Urothelium cell line (cell line): ENCODE data around the gene CYP2A13.
A peak's percentile ranks its signal among the peaks of the same experiment; 100 is the strongest.
"Not testable (repeated sequence)": the region's sequence is repeated elsewhere in the genome, so short reads cannot be mapped to it uniquely, and the experiment has no call there.

Experiments
- DNase-seq: peaks from one replicate; pipeline ENCODE4 v3.0.0; 2011; ENCODE audit warnings: low spot score, mixed read lengths
- FAIRE-seq: peaks from 2 replicates; lab custom pipeline; 2011; peaks lifted over from hg19 to GRCh38; lab: Jason Lieb, UNC

CYP2A13 gene

GRCh38 chr19:41120929-41121911 lies 33.0 kb downstream of the CYP2A13 start:
- FAIRE-seq, result peak; percentile 95
- not testable (repeated sequence) for DNase-seq

GRCh38 chr19:41122846-41123245 lies 34.6 kb downstream of the CYP2A13 start:
- not testable (repeated sequence) for FAIRE-seq, DNase-seq

DNA sequence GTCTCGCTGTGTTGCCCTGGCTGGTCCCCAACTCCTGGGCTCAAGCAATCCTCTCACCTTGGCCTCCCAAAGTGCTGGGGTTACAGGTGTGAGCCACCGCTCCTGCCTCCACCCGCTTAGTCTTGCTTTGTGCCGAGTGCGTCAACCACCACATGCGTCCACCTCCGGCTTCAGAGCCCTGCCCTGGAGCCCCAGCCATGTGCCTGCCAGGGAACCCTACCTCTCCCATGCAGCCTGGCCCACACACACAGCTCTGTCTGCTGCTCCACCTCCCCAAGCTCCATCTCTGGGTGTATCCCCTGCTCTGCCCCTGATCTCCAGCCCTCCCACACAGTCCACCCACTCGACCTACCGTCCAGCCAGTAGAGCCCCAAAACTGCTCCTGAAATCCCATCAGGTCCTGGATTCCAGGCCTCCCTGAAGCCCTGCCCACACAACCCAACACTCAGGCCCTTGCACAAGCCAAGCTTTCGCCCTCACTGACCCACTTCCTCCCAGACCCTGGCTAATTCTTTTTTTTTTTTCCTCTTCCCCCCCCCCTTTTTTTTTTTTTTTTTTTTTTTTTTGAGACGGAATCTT lies 35.6 kb downstream of the CYP2A13 start:
- no peak for DNase-seq

DNA sequence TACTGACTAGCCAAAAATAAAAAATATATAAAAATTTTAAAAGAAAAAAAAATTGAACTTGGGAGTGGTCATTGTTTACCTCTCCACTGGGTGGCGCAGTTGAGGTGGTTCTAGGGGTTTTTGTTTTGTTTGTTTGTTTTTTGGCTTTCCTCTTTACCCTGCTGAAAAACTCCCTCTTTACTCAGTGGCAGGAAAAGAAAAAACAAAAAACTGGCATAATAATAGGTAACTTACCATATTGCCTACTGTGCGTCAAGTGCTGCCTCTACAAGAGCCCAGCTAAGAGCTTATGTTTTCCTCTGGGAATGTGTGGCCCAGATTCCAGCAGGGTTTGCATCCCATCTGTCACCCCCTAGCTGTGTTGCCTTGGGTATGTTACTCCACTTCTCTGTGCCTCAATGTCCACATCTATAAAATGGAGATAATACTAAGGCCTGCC lies 38.5 kb downstream of the CYP2A13 start:
- not testable (repeated sequence) for FAIRE-seq

More for the DNA sequence above, 35.6 kb downstream of the CYP2A13 start:
- no peak for FAIRE-seq

DNA sequence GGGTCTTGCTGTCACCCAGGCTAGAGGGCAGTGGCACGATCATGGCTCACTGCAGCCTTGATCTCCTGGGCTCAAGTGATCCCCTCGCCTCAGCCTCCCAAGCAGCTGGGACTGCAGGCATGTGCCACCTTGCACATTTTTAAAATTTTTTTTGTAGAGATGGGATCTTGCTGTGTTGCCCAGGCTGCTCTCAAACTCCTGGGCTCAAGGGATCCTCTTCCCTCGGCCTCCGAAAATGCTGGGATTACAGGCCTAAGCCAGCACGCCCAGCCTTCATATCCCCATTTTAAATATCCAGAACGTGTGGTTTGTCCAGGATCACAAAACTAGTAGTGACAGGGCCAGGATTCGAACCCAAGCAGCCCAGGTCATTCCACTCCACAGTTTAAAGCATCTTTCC lies 39.1 kb downstream of the CYP2A13 start:
- not testable (repeated sequence) for FAIRE-seq, DNase-seq

More for the DNA sequence above, 38.5 kb downstream of the CYP2A13 start:
- not testable (repeated sequence) for DNase-seq

- peak; percentile 87 for FAIRE-seq
- peak; percentile 70 for DNase-seq
Measured at GRCh38 chr19:41127801-41128300, 39.6 kb downstream of the CYP2A13 start.

GRCh38 chr19:41128692-41129091 lies 40.4 kb downstream of the CYP2A13 start:
- DNase-seq (no peak), FAIRE-seq (no peak)

DNA sequence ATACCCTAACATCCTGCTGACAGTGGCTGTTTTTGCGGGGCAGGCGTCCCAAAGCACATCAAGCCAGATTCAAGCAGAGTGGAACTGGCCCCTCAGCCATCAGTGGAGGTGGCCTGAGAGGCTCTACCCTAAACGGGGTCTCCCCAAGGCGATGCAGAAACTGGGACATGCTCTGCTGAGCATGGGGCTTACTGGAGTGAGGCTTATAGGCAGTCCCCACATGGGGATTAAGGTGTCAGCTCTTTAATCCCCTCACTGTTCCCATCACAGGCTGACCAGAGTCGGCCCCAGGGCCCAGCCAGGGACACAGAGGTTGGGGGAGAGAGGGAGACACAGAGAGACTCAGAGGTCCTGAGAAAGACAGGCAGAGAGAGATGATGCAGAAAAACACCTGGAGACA lies 42.9 kb downstream of the CYP2A13 start:
- DNase-seq, result no peak
- no peak for FAIRE-seq

GRCh38 chr19:41133260-41133659 lies 45.0 kb downstream of the CYP2A13 start:
- FAIRE-seq, result peak; percentile 82
- peak; percentile 46 for DNase-seq

DNA sequence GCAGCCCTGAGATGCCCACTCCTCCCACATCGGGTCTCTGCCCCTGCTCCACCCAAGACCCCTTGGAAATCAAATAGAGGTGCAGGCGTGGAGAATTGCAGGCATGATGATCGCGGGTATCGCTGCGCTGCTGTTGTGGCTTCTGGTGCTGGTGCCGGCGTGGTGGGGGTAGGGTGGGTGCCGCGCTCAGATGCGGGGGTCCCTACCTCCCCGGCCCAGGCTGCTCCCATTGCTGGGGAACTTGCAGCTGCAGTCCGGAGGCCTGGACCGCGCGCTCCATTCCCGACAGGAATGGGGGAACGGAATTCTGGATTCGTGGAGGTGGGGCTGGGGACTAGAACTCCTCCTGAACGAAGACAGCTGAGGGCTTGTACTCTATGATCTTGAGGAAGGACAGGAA lies 46.4 kb downstream of the CYP2A13 start:
- no peak for DNase-seq
- no peak for FAIRE-seq

DNA sequence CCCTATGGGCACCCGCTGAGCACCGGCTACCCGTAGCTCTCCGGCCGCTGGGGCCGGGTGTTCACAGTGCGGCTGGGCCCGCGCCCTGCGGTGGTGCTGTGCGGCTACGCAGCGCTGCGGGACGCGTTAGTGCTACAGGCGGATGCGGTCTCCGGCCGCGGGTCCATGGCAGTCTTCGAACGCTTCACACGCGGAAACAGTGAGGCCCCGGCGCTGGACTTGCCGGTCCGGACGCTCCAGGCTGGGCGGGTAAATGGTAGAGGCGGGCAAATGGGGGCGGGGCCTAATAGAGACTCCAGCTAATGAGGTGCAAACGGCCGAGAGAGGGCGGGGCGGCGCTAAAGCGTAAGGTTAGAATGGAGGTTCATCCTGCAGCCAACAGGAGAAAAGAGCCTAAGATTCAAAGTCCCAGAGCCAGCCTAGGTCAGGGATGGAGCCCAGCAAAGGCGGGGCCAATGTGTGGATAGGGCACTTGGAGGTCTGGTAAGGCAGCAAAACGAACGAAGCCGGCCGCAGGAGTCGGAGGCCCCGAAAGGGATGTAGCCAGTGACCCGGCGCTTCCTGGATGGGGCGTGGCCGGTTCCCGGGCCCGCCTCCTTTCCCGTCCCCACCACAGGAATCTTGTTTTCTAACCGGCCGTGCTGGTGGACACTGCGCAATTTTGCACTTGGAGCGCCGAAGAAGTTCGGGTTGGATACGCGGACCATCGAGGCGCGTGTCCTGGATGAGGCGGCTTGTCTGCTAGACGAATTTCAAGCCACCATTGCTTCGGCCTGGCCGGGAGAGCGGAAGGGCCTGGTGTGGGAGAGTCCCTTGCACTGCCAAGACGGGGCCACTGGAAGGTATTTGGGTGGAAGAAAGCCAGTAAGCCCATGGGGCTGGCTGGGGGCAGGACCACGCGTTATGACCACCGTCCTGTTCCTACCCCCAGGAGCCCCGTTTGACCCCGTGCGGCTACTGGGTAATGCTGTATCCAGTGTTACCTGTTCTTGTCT lies 47.4 kb downstream of the CYP2A13 start:
- not testable (repeated sequence) for DNase-seq, FAIRE-seq

- no peak for DNase-seq
- FAIRE-seq, result no peak
Measured at GRCh38 chr19:41136636-41137455, 48.6 kb downstream of the CYP2A13 start.

DNA sequence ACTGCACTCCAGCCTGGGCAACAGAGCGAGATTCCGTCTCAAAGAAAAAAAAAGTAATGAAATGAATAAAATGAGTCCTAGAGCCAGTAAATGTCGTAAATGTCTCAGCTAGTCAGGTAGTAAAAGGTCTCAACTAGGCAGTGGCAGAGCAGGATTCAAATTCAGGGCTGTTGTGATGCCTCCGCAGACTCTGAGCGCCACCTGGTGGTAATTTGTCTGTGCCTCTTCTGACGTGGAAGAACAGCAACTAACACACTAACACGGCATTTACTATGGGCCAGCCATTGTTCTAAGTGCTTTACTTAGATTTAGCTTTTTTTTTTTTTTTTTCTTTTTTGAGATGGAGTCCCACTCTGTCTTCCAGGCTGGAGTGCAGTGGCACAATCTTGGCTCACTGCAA lies 56.2 kb downstream of the CYP2A13 start:
- DNase-seq, result peak; percentile 74
- FAIRE-seq, result no peak
